CD4-positive, alpha-beta T cell (primary cell): ENCODE results near the gene KIF7. TPM values are rescaled to one million over a fixed set of nuclear protein-coding genes. Genes with fewer than 3 reads are reported as not detected.

Experiments
- ATAC-seq: fragments of 200-7000 bp; cut with Tn5 transposase; one replicate; pipeline ENCODE4 v1.10.0; 2022; ENCODE audit warnings: mild to moderate bottlenecking; ENCODE audit not compliant: poor library complexity
- CTCF ChIA-PET: fragments of 350-600 bp; sonication (Branson Sonifier 250); formaldehyde crosslinking; loops from one replicate; lab custom pipeline; 2021; ENCODE audit warnings: antibody characterized with exemption, inconsistent platforms; lab: Charles Lee
- POLR2A ChIA-PET: fragments of 350-600 bp; sonication (Branson Sonifier 250); formaldehyde crosslinking; loops from one replicate; lab custom pipeline; 2021; ENCODE audit warnings: antibody characterized with exemption, inconsistent platforms; lab: Charles Lee
- DNase-seq, 14 experiments: peaks; one replicate each; pipeline ENCODE4 v3.0.0-alpha.2; 2013 to 2020; ENCODE audit warnings: mixed read lengths in 2 of 14
- H3K27ac ChIP-seq, 2 donors: one replicate each; pipeline versions ENCODE4 v1.5.1 to v1.7.0; 2013; ENCODE audit warnings: low read length in 2 of 2, low read depth in 1 of 2, mild to moderate bottlenecking in 1 of 2
- H3K27me3 ChIP-seq, 2 experiments: 1 replicate in 1 of 2; 2 replicates in 1 of 2; pipeline versions ENCODE4 v1.6.1 to v1.7.0; 2013; ENCODE audit warnings: low read length in 2 of 2, control low read depth in 1 of 2, mild to moderate bottlenecking in 1 of 2, moderate library complexity in 1 of 2; ENCODE audit not compliant: insufficient read depth in 2 of 2, control insufficient read depth in 1 of 2
- H3K36me3 ChIP-seq: one replicate; pipeline ENCODE4 v1.6.1; 2013; ENCODE audit warnings: low read length, control low read depth; ENCODE audit not compliant: insufficient read depth
- H3K4me1 ChIP-seq: one replicate; pipeline ENCODE4 v1.6.1; 2013; ENCODE audit warnings: low read length, control low read depth; ENCODE audit not compliant: insufficient read depth
- H3K4me3 ChIP-seq: one replicate; pipeline ENCODE4 v1.5.1; 2013; ENCODE audit warnings: mild to moderate bottlenecking, low read length, moderate library complexity
- H3K9me3 ChIP-seq, 2 experiments: 1 replicate in 1 of 2; 2 replicates in 1 of 2; pipeline versions ENCODE4 v1.6.1 to v1.7.0; 2013; ENCODE audit warnings: low read length in 2 of 2, mild to moderate bottlenecking in 2 of 2, control low read depth in 1 of 2, moderate library complexity in 1 of 2; ENCODE audit not compliant: control insufficient read depth in 1 of 2, insufficient read depth in 1 of 2
- H3K27ac Mint-ChIP-seq: one replicate; pipeline ENCODE4 v1.8.0; 2020; ENCODE audit warnings: mixed read lengths
- H3K27me3 Mint-ChIP-seq: one replicate; pipeline ENCODE4 v1.8.0; 2021; ENCODE audit warnings: mixed read lengths
- H3K36me3 Mint-ChIP-seq: one replicate; pipeline ENCODE4 v1.8.0; 2021; ENCODE audit warnings: low read depth, mixed read lengths
- H3K4me1 Mint-ChIP-seq: one replicate; pipeline ENCODE4 v1.8.0; 2021; ENCODE audit warnings: low read depth, mixed read lengths
- H3K4me3 Mint-ChIP-seq: one replicate; pipeline ENCODE4 v1.8.0; 2020; ENCODE audit warnings: mild to moderate bottlenecking, mixed read lengths
- H3K9me3 Mint-ChIP-seq: one replicate; pipeline ENCODE4 v1.8.0; 2020; ENCODE audit warnings: mixed read lengths
- intact Hi-C, 2 experiments: fragments of 100-400 bp; cut with DNase I in 1 of 2; cut with micrococcal nuclease in 1 of 2; formaldehyde crosslinking; loops; one replicate each; pipeline versions ENCODE4 v1.15.1 to v1.9.0; 2023 to 2025; cut with DNase I, micrococcal nuclease
- total RNA-seq, 174 experiments: library from RNA in 2 of 174; stranded (reverse) in 2 of 174; gene quantifications; one replicate each; pipeline ENCODE4 v1.2.3 and lab custom pipeline; 2021 to 2026
- TF ChIP-seq, protein P1 (sequence below): fragments of 200-600 bp; IDR thresholded peaks from one replicate; pipeline ENCODE4 v1.8.0; 2022; ENCODE audit warnings: antibody characterized with exemption, mild to moderate bottlenecking

Gene KIF7
- total RNA-seq, 2 experiments from 2014 or later, result 0.08 to 0.20 TPM

DNA sequence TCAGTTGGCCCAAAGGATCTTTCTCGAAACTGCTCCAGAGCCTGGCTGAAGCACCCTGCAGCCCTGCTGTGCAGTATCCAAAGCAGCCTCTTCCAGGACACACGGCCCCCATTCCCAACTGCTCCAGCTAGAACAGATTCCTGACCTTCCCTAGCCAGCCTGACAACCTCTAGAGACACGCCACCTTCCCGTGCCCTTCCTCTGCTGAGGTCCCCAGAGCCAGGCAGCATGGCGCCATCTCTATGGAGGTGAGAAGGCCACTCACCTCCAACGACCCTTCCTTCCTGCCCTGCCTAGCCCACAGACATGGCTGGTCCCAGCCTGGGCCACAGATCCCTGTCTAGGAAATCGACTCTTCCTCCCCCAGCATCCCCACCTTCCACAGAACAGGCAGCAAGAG is 3.1 kb downstream of the KIF7 start:
- CTCF ChIA-PET, result no interaction called here

DNA sequence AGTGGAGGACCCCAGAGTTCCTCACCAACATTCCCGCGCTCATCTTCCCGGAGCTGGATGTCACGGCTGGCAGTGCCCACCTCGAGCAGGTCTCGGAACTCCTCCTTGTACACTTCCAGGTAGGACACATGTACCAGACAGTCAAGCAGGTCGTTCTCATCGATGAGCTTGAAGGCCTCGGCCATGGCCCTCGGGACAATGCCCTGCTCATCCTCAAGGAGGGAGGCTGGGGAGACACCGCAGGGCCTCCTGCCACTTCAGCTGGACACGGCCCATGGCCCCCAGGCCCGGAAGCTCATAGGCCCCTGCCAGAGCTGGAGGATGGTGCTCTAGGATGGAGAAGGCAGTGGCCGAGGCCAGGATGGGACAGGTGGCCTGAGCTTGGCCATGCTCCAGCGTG is 5.6 kb downstream of the KIF7 start:
- no peak overlapping the region for H3K27ac Mint-ChIP-seq

More for the DNA sequence above, 3.1 kb downstream of the KIF7 start:
- no peak overlapping the region for H3K27ac ChIP-seq
- Mint-ChIP-seq H3K27ac (no peak overlapping the region), H3K4me1 (peaks cover 15% of the 10 kb centered on the region), H3K4me3 (no peak overlapping the region), H3K9me3 (no peaks in the 10 kb centered on the region), H3K27me3 (peaks cover 48% of the 10 kb centered on the region), H3K36me3 (no peaks in the 10 kb centered on the region)
- intact Hi-C loops, result no loop called here
- DNase-seq, result no peak
- POLR2A ChIA-PET, result no interaction called here
- TF ChIP-seq, protein P1, sequence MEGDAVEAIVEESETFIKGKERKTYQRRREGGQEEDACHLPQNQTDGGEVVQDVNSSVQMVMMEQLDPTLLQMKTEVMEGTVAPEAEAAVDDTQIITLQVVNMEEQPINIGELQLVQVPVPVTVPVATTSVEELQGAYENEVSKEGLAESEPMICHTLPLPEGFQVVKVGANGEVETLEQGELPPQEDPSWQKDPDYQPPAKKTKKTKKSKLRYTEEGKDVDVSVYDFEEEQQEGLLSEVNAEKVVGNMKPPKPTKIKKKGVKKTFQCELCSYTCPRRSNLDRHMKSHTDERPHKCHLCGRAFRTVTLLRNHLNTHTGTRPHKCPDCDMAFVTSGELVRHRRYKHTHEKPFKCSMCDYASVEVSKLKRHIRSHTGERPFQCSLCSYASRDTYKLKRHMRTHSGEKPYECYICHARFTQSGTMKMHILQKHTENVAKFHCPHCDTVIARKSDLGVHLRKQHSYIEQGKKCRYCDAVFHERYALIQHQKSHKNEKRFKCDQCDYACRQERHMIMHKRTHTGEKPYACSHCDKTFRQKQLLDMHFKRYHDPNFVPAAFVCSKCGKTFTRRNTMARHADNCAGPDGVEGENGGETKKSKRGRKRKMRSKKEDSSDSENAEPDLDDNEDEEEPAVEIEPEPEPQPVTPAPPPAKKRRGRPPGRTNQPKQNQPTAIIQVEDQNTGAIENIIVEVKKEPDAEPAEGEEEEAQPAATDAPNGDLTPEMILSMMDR, result no peak
- peaks cover 0 to 23% of the 10 kb centered on the region in 2 experiments for H3K9me3 ChIP-seq
- H3K4me3 ChIP-seq, result no peak overlapping the region
- peaks cover 24 to 36% of the 10 kb centered on the region in 2 experiments for H3K27me3 ChIP-seq
- ATAC-seq, result no peak
- H3K4me1 ChIP-seq, result peaks cover 10% of the 10 kb centered on the region
- H3K36me3 ChIP-seq, result no peaks in the 10 kb centered on the region

DNA sequence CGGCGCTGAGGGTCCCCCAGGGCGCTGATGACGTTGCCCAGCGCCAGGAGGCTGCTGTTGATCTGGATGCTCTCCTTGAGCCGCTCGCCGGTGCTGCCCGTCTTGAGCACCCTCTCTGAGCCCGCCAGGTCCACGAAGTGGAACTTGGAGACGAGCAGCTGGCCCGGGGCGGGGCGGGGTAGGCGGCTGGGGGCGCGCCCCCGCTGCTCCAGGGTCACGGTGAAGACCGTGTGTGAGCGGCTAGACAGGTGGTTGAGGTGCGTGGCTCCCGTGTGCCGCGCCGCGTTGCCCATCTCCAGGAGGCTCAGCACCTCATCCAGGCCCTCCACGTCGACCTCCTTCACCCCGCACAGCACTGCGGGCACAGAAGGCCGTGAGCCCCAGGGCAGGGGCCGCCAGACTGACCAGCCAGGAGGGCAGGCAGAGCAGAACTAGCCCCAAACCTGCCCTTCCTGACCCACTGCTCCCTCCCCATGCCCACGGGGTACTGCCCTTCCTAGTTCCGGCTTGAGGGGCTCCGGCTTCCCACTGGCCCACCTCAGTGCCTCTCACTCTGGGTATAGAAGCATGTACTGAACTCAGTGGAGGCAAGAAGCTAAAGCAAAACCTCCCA is 6.1 kb downstream of the KIF7 start:
- TF ChIP-seq, protein P1, result no peak
- Mint-ChIP-seq H3K4me1 (peaks cover 5% of the 10 kb centered on the region), H3K36me3 (no peaks in the 10 kb centered on the region), H3K9me3 (no peaks in the 10 kb centered on the region), H3K4me3 (no peak overlapping the region), H3K27ac (no peak overlapping the region), H3K27me3 (peaks cover 23% of the 10 kb centered on the region)
- no peaks in the 10 kb centered on the region for H3K4me1 ChIP-seq
- ChIA-PET CTCF (no interaction called here), POLR2A (no interaction called here)
- intact Hi-C loops, result no loop called here
- H3K36me3 ChIP-seq, result no peaks in the 10 kb centered on the region
- H3K27me3 ChIP-seq, result peaks cover 9 to 18% of the 10 kb centered on the region in 2 experiments
- DNase-seq (no peak), ATAC-seq (no peak)
- H3K9me3 ChIP-seq, result peaks cover 0 to 15% of the 10 kb centered on the region in 2 experiments
- no peak overlapping the region for H3K27ac ChIP-seq
- no peak overlapping the region for H3K4me3 ChIP-seq

More for the DNA sequence above, 5.6 kb downstream of the KIF7 start:
- no peak for DNase-seq
- TF ChIP-seq, protein P1, result no peak
- H3K27me3 Mint-ChIP-seq, result peaks cover 29% of the 10 kb centered on the region
- Histone ChIP-seq H3K27me3 (peaks cover 14 to 24% of the 10 kb centered on the region in 2 experiments), H3K4me1 (peaks cover 5% of the 10 kb centered on the region), H3K27ac (no peak overlapping the region), H3K9me3 (peaks cover 0 to 20% of the 10 kb centered on the region in 2 experiments), H3K4me3 (no peak overlapping the region), H3K36me3 (no peaks in the 10 kb centered on the region)
- H3K4me3 Mint-ChIP-seq, result no peak overlapping the region
- CTCF ChIA-PET, result no interaction called here
- no peaks in the 10 kb centered on the region for H3K9me3 Mint-ChIP-seq
- peaks cover 11% of the 10 kb centered on the region for H3K4me1 Mint-ChIP-seq
- no peak for ATAC-seq
- intact Hi-C loops, result no loop called here
- POLR2A ChIA-PET, result no interaction called here
- H3K36me3 Mint-ChIP-seq, result no peaks in the 10 kb centered on the region
